K562 (cell line): Measurements from ENCODE around the gene TSPOAP1. TPM values are rescaled to one million over a fixed set of nuclear protein-coding genes. Genes with fewer than 3 reads are reported as not detected.

Experiments used
- BCL6 ChIP-seq: fragments of 250-450 bp; sonication (Bioruptor Pico); IDR thresholded peaks from 2 replicates; pipeline ENCODE4 v1.4.0; 2020
- CREBBP ChIP-seq: IDR thresholded peaks from one replicate; pipeline ENCODE4 v1.6.1; 2012; ENCODE audit warnings: low read depth, mild to moderate bottlenecking, control low read depth, inconsistent platforms, low read length
- HDAC2 ChIP-seq: fragments of 450-650 bp; IDR thresholded peaks from 2 replicates; pipeline ENCODE4 v1.6.1; 2016; ENCODE audit warnings: mild to moderate bottlenecking
- MTA1 ChIP-seq: fragments of 450-650 bp; IDR thresholded peaks from 2 replicates; pipeline ENCODE4 v1.6.1; 2017; ENCODE audit warnings: borderline replicate concordance
- POLR2AphosphoS5 ChIP-seq: IDR thresholded peaks from 2 replicates; pipeline ENCODE4 v1.6.1; 2011; ENCODE audit warnings: mild to moderate bottlenecking, low read depth, low read length, moderate library complexity; ENCODE audit not compliant: control insufficient read depth, insufficient read depth
- ZNF140 ChIP-seq: fragments of 250-450 bp; sonication (Bioruptor Pico); IDR thresholded peaks from 2 replicates; pipeline ENCODE4 v1.8.0; 2021; ENCODE audit warnings: moderate library complexity, mild to moderate bottlenecking, inconsistent platforms
- ZNF347 ChIP-seq: fragments of 450-650 bp; formaldehyde crosslinking; IDR thresholded peaks from 2 replicates; pipeline ENCODE4 v1.4.0; 2020; ENCODE audit warnings: low read depth, mild to moderate bottlenecking, moderate library complexity
- polyA plus RNA-seq, 8 experiments: library from polyadenylated mRNA; depleted of rRNA in 4 of 8; stranded (reverse) in 5 of 8; unstranded in 3 of 8; fragments of >200 nt; fragmentation: Nextera tagmentation in 2 of 8; fragmentation: Illumina TruSeq in 1 of 8; extraction: Ambion mirVana in 2 of 8; extraction: Trizol in 1 of 8; gene quantifications; 2 replicates each; pipeline versions ENCODE4 v1.2.1 to v1.2.3, GENCODE V29; 2011 to 2014; ENCODE audit warnings: inconsistent platforms in 1 of 8, missing spikeins in 1 of 8
- total RNA-seq, 7 experiments: library from RNA; depleted of rRNA in 6 of 7; stranded (reverse); fragments of >200 nt in 6 of 7; fragmentation: Illumina TruSeq in 2 of 7; extraction: Trizol in 2 of 7; gene quantifications; 2 replicates each; pipeline versions ENCODE4 v1.2.1 to v1.2.3, GENCODE V29; 2011 to 2021; ENCODE audit warnings: low replicate concordance in 1 of 7
- TF ChIP-seq, protein P1 (sequence below): fragments of 450-650 bp; IDR thresholded peaks from 2 replicates; pipeline ENCODE4 v1.6.1; 2017; ENCODE audit warnings: antibody characterized with exemption, mild to moderate bottlenecking
- TF ChIP-seq, protein P2 (sequence below): fragments of 250-450 bp; sonication (Bioruptor Pico); IDR thresholded peaks from 2 replicates; pipeline ENCODE4 v1.8.0; 2022; ENCODE audit warnings: moderate library complexity, mild to moderate bottlenecking, inconsistent platforms
- TF ChIP-seq, protein P3 (sequence below): fragments of 450-650 bp; formaldehyde crosslinking; IDR thresholded peaks from 2 replicates; pipeline ENCODE4 v1.4.0; 2020; ENCODE audit warnings: mild to moderate bottlenecking, moderate library complexity
- TF ChIP-seq, protein P4 (sequence below): fragments of 250-450 bp; sonication (Bioruptor Pico); IDR thresholded peaks from 2 replicates; pipeline ENCODE4 v1.9.0; 2021; ENCODE audit warnings: mild to moderate bottlenecking, inconsistent platforms
- TF ChIP-seq, protein P5 (sequence below): fragments of 250-450 bp; sonication (Bioruptor Pico); IDR thresholded peaks from 2 replicates; pipeline ENCODE4 v1.6.1; 2021; ENCODE audit warnings: mild to moderate bottlenecking
- TF ChIP-seq, protein P6 (sequence below), 2 experiments: fragments of 450-650 bp in 1 of 2; IDR thresholded peaks; 2 replicates each; pipeline ENCODE4 v1.6.1; 2011 to 2017; ENCODE audit warnings: low read depth in 2 of 2, antibody characterized with exemption in 1 of 2, borderline replicate concordance in 1 of 2, low read length in 1 of 2, mild to moderate bottlenecking in 1 of 2, mixed read lengths in 1 of 2; ENCODE audit not compliant: control insufficient read depth in 1 of 2

Gene TSPOAP1
- total and polyA plus RNA-seq, 9 of the 15 experiments (the other 6 are each of a cell fraction or from before 2014, with no cell fraction given) = 0.87 to 3.9 (median 1.8) TPM; not detected in 2

DNA sequence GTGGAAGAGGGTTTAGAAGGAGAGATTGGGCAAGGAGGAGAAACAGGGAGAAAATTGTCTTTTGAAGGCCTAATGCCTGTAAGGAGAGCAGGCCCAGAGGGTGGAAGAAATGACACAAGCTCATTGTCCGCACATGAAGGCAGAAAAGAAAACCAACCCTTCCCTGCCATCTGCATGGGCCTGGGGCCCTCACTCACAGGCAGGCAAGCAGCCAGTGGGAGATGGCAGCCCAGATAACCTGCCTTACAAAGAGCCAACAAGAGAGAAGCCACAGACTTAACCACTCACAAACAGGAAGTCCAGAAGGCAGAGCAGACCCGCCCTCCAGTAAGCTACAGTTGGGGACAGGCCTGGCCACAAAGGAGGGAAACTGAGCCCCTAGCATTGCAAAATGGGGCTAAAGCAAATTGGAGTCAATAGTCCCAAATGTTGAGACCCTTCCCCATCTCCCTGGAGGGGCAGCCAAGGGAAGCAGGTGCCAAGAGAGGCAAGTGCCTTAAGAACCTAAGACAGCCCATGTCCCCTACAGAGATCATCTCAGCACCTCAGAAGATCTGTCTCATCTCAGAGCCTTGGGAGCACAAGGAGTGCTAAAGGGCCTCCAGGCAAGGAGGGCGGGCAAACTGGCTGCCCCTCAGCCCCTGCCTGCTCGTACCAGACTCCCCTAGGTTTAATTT lies 7.3 kb upstream of the TSPOAP1 start (continued):
- TF ChIP-seq, protein P1, sequence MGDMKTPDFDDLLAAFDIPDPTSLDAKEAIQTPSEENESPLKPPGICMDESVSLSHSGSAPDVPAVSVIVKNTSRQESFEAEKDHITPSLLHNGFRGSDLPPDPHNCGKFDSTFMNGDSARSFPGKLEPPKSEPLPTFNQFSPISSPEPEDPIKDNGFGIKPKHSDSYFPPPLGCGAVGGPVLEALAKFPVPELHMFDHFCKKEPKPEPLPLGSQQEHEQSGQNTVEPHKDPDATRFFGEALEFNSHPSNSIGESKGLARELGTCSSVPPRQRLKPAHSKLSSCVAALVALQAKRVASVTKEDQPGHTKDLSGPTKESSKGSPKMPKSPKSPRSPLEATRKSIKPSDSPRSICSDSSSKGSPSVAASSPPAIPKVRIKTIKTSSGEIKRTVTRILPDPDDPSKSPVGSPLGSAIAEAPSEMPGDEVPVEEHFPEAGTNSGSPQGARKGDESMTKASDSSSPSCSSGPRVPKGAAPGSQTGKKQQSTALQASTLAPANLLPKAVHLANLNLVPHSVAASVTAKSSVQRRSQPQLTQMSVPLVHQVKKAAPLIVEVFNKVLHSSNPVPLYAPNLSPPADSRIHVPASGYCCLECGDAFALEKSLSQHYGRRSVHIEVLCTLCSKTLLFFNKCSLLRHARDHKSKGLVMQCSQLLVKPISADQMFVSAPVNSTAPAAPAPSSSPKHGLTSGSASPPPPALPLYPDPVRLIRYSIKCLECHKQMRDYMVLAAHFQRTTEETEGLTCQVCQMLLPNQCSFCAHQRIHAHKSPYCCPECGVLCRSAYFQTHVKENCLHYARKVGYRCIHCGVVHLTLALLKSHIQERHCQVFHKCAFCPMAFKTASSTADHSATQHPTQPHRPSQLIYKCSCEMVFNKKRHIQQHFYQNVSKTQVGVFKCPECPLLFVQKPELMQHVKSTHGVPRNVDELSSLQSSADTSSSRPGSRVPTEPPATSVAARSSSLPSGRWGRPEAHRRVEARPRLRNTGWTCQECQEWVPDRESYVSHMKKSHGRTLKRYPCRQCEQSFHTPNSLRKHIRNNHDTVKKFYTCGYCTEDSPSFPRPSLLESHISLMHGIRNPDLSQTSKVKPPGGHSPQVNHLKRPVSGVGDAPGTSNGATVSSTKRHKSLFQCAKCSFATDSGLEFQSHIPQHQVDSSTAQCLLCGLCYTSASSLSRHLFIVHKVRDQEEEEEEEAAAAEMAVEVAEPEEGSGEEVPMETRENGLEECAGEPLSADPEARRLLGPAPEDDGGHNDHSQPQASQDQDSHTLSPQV = peak; percentile 93
- TF ChIP-seq, protein P2, sequence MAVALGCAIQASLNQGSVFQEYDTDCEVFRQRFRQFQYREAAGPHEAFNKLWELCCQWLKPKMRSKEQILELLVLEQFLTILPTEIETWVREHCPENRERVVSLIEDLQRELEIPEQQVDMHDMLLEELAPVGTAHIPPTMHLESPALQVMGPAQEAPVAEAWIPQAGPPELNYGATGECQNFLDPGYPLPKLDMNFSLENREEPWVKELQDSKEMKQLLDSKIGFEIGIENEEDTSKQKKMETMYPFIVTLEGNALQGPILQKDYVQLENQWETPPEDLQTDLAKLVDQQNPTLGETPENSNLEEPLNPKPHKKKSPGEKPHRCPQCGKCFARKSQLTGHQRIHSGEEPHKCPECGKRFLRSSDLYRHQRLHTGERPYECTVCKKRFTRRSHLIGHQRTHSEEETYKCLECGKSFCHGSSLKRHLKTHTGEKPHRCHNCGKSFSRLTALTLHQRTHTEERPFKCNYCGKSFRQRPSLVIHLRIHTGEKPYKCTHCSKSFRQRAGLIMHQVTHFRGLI (CRISPR knock-in tag) = no peak
- TF ChIP-seq BCL6 (CRISPR knock-in tag) (no peak), ZNF347 (CRISPR knock-in tag) (no peak), CREBBP (no peak), MTA1 (peak; percentile 36; the same call in 1 of the 2 replicates), ZNF140 (no peak), POLR2AphosphoS5 (peak; percentile 59; the same call in 1 of the 2 replicates), HDAC2 (peak; percentile 66; the same call in 1 of the 2 replicates)
- TF ChIP-seq, protein P3, sequence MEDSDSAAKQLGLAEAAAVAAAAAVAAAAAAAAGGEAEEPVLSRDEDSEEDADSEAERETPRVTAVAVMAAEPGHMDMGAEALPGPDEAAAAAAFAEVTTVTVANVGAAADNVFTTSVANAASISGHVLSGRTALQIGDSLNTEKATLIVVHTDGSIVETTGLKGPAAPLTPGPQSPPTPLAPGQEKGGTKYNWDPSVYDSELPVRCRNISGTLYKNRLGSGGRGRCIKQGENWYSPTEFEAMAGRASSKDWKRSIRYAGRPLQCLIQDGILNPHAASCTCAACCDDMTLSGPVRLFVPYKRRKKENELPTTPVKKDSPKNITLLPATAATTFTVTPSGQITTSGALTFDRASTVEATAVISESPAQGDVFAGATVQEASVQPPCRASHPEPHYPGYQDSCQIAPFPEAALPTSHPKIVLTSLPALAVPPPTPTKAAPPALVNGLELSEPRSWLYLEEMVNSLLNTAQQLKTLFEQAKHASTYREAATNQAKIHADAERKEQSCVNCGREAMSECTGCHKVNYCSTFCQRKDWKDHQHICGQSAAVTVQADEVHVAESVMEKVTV = no peak
- TF ChIP-seq, protein P4, sequence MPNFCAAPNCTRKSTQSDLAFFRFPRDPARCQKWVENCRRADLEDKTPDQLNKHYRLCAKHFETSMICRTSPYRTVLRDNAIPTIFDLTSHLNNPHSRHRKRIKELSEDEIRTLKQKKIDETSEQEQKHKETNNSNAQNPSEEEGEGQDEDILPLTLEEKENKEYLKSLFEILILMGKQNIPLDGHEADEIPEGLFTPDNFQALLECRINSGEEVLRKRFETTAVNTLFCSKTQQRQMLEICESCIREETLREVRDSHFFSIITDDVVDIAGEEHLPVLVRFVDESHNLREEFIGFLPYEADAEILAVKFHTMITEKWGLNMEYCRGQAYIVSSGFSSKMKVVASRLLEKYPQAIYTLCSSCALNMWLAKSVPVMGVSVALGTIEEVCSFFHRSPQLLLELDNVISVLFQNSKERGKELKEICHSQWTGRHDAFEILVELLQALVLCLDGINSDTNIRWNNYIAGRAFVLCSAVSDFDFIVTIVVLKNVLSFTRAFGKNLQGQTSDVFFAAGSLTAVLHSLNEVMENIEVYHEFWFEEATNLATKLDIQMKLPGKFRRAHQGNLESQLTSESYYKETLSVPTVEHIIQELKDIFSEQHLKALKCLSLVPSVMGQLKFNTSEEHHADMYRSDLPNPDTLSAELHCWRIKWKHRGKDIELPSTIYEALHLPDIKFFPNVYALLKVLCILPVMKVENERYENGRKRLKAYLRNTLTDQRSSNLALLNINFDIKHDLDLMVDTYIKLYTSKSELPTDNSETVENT (CRISPR knock-in tag) = no peak
- TF ChIP-seq, protein P5, sequence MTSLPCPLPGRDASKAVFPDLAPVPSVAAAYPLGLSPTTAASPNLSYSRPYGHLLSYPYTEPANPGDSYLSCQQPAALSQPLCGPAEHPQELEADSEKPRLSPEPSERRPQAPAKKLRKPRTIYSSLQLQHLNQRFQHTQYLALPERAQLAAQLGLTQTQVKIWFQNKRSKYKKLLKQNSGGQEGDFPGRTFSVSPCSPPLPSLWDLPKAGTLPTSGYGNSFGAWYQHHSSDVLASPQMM (CRISPR knock-in tag) = no peak
- TF ChIP-seq, protein P6, sequence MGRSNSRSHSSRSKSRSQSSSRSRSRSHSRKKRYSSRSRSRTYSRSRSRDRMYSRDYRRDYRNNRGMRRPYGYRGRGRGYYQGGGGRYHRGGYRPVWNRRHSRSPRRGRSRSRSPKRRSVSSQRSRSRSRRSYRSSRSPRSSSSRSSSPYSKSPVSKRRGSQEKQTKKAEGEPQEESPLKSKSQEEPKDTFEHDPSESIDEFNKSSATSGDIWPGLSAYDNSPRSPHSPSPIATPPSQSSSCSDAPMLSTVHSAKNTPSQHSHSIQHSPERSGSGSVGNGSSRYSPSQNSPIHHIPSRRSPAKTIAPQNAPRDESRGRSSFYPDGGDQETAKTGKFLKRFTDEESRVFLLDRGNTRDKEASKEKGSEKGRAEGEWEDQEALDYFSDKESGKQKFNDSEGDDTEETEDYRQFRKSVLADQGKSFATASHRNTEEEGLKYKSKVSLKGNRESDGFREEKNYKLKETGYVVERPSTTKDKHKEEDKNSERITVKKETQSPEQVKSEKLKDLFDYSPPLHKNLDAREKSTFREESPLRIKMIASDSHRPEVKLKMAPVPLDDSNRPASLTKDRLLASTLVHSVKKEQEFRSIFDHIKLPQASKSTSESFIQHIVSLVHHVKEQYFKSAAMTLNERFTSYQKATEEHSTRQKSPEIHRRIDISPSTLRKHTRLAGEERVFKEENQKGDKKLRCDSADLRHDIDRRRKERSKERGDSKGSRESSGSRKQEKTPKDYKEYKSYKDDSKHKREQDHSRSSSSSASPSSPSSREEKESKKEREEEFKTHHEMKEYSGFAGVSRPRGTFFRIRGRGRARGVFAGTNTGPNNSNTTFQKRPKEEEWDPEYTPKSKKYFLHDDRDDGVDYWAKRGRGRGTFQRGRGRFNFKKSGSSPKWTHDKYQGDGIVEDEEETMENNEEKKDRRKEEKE (IDR thresholded peaks at IDR 0.05; ENCODE audit: borderline replicate concordance in 1 of 2, control insufficient read depth in 1 of 2, low read depth in 2 of 2, low read length in 1 of 2) = no peak
